Fibroblast of pulmonary artery (primary cell): Measurements from ENCODE around the gene TRRAP.

Experiments
- DNase-seq: peaks from one replicate; pipeline ENCODE4 v3.0.0-alpha.2; 2010; ENCODE audit warnings: low read depth
- H3K4me3 ChIP-seq: replicated peaks from 2 replicates; pipeline ENCODE4 v1.5.1; 2011; ENCODE audit warnings: low read depth, mild to moderate bottlenecking, control low read depth, low read length, moderate library complexity
- TF ChIP-seq, protein P1 (sequence below): IDR thresholded peaks from 2 replicates; pipeline ENCODE4 v1.5.1; 2011; ENCODE audit warnings: mild to moderate bottlenecking, control low read depth, low read length, inconsistent platforms; ENCODE audit errors: missing control alignments

Gene TRRAP

DNA sequence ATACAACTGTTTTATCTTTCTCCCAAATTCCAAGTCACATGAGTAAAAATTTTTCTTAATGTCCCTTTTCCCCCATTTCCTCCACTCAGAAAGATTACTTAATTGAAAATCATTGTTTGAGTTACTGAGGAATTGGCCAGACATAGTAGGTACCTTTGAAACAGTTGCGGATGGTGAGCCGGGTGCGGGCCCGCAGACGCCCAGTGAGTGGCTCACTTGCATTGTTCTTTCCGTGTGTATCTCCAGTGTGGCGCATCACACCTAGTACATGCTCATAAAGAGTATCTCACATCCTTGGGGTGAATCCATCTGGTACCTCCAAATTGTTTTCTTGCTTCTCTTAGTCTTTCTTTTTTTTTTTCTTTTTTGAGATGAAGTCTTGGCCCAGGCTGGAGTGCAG is 14.3 kb downstream of the TRRAP start:
- TF ChIP-seq, protein P1, sequence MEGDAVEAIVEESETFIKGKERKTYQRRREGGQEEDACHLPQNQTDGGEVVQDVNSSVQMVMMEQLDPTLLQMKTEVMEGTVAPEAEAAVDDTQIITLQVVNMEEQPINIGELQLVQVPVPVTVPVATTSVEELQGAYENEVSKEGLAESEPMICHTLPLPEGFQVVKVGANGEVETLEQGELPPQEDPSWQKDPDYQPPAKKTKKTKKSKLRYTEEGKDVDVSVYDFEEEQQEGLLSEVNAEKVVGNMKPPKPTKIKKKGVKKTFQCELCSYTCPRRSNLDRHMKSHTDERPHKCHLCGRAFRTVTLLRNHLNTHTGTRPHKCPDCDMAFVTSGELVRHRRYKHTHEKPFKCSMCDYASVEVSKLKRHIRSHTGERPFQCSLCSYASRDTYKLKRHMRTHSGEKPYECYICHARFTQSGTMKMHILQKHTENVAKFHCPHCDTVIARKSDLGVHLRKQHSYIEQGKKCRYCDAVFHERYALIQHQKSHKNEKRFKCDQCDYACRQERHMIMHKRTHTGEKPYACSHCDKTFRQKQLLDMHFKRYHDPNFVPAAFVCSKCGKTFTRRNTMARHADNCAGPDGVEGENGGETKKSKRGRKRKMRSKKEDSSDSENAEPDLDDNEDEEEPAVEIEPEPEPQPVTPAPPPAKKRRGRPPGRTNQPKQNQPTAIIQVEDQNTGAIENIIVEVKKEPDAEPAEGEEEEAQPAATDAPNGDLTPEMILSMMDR: no peak
- no peak overlapping the region for H3K4me3 ChIP-seq
- no peak for DNase-seq

DNA sequence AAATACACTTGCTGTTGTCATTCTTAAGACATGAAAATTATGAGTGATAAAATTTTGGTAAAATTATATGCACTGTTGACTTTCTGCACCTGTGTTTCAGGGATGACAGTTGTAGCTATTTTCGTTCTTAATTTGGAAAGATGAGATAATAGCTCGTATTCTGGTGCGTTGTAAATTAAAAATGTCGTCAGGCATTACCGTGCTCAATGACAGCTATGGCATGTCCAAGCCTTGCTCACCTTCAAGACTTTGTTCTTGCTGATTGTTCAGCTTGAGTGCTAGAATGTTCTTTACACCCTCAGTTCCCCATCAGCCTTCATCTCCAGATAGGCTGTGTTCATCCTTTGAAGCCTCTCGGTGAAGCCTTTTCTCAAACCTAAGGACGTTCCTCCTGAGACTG is 21.5 kb downstream of the TRRAP start:
- TF ChIP-seq, protein P1: no peak
- no peak overlapping the region for H3K4me3 ChIP-seq
- DNase-seq: no peak

DNA sequence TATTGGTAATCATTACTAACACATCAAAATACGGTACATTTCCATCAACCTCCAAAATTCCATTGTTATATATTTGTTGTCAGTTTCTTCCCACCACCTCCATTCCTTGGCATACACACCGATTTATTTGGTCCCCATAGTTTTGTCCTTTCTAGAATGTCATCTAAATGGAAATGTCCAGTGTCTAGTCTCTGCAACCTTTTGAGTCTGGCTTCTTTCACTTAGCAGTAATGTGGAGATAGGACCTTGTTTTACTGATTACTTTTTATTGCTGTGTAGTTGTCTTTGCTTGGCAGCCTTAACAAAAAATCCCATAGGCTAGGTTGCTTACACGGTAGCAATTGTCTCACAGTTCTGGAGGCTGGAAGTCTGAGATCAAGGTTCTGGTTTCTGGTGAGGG is 22.5 kb downstream of the TRRAP start:
- TF ChIP-seq, protein P1: no peak
- DNase-seq: no peak
- H3K4me3 ChIP-seq: no peak overlapping the region

DNA sequence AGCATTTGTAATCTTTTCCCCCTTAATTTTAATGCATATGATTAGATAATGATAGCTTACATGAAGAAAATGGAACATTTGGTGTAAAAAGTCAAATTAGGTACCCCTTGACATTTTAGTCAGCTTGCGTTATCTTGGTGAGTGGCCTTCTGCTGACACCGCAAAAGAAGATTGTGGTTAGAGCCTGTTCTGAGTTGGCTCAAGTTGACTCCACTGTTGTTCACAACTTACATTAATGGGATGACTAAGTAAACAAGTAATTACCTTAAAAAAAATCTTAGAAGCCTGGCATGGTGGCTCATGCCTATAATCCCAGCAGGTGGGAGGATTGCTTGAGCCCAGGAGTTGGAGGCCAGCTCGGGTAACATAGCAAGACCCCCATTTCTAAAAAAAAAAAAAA is 24.2 kb downstream of the TRRAP start:
- DNase-seq: no peak
- TF ChIP-seq, protein P1: no peak
- no peak overlapping the region for H3K4me3 ChIP-seq

DNA sequence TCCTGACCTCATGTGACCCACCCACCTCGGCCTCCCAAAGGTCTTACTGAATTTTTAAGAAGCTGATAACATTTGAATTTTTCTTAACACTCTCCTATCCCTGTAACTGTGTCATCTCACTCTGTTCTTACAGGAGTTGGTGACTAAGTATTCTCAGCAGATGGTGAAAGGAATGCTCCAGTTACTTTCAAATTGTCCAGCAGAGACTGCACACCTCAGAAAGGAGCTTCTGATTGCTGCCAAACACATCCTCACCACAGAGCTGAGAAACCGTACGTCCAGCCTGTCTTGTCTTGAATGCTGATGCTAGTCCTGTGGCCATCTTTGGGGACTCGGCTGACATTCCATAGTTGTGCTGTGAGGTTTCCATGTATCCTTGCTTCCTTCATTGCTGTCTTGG is 24.9 kb downstream of the TRRAP start:
- no peak overlapping the region for H3K4me3 ChIP-seq
- TF ChIP-seq, protein P1: no peak
- DNase-seq: no peak

DNA sequence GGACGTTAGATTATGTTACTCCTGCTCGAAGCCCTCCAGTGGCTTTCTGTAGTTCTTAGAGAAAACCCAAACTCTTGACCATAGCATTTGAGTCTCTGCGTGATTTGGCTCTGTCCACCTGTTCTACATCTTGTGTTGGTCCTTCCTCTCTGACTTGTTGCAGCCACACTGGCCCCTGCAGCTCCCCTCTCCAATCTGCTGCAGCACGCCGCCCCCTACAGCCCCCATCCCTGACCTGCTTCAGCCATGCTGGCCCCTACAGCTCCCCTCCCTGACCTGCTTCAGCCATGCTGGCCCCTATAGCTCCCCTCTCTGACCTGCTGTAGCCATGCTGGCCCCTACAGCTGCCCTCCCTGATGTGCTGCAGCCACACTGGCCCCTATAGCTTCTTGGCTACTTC is 29.2 kb downstream of the TRRAP start:
- H3K4me3 ChIP-seq: no peak overlapping the region
- TF ChIP-seq, protein P1: no peak
- DNase-seq: no peak

DNA sequence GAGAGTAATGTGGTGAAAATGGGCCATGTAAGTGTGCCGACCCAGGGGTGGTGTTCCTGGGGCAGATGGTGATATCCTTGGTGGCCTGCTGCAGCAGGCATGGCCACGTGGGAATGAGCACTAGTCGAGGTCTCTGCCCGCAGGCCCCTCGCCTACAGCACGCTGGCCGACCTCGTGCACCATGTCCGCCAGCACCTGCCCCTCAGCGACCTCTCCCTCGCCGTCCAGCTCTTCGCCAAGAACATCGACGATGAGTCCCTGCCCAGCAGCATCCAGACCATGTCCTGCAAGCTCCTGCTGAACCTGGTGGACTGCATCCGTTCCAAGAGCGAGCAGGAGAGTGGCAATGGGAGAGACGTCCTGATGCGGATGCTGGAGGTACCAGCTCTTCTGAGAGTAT is 30.3 kb downstream of the TRRAP start:
- H3K4me3 ChIP-seq: no peak overlapping the region

More for the DNA sequence above, 30.3 kb downstream of the TRRAP start:
- DNase-seq: no peak
- TF ChIP-seq, protein P1: no peak
